BLaER1 treated with 17β-estradiol and CSF1 and Interleukin-3, amounts not matched to agents 10 nM and 100 nM (cell line): ENCODE measurements around the gene TADA3.
A peak's percentile ranks its signal among the peaks of the same experiment; 100 is the strongest.

ENCODE experiments used
- H3K27ac ChIP-seq, 11 experiments: shearing (Covaris generic); formaldehyde crosslinking; 2 replicates each; pipeline ENCODE4 v1.8.1; 2022
- H3K27me3 ChIP-seq, 11 experiments: shearing (Covaris generic); formaldehyde crosslinking; 2 replicates each; pipeline ENCODE4 v1.8.1; 2022
- H3K36me3 ChIP-seq, 11 experiments: shearing (Covaris generic); formaldehyde crosslinking; 2 replicates each; pipeline ENCODE4 v1.8.1; 2022
- H3K4me1 ChIP-seq, 10 experiments: shearing (Covaris generic); formaldehyde crosslinking; 2 replicates each; pipeline ENCODE4 v1.8.1; 2022
- H3K4me2 ChIP-seq, 11 experiments: shearing (Covaris generic); formaldehyde crosslinking; 2 replicates each; pipeline ENCODE4 v1.8.1; 2022
- H3K4me3 ChIP-seq, 10 experiments: shearing (Covaris generic); formaldehyde crosslinking; 2 replicates each; pipeline ENCODE4 v1.8.1; 2022
- H3K9ac ChIP-seq, 11 experiments: shearing (Covaris generic); formaldehyde crosslinking; 2 replicates each; pipeline ENCODE4 v1.8.1; 2022
- H3K9me3 ChIP-seq, 11 experiments: shearing (Covaris generic); formaldehyde crosslinking; replicated peaks in 1 of 11; 2 replicates each; pipeline ENCODE4 v1.8.1; 2022
- H4K20me1 ChIP-seq, 11 experiments: shearing (Covaris generic); formaldehyde crosslinking; 2 replicates each; pipeline ENCODE4 v1.8.1; 2022
- Cebpa-rat ChIP-seq, 11 experiments: shearing (Covaris generic); IDR thresholded peaks; 2 replicates each; pipeline ENCODE4 v1.8.1; 2022

TADA3 gene

DNA sequence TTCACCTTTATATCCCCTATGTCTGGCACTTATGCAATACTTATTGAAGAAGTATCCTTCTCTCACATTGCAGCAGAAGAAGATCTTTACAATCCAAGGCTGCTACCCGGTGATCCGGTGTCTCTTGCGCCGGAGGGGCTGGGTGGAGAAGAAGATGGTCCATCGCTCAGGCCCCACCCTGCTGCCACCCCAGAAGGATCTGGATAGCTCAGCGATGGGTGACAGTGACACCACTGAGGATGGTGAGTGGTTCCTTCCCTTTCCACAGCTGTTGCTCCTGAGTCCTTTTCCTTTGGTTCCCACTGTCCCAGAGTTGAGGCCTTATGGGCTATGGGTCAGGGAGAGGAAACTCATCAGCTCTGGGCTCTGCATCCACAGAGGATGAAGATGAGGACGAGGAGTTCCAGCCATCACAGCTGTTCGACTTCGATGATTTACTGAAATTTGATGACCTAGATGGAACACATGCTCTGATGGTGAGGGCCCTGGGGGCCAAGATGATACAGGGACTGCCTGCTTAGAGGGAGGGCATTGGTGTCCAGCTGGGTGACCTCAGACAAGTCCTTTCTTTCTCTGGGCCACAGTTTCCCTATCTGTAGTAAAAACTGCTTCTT lies 20.7 kb upstream of the TADA3 start:
- peaks cover under 1 to 48% (median 18%) of the 10 kb centered on the region in 11 experiments; a peak in 19 of 22 replicates for H3K36me3 ChIP-seq

DNA sequence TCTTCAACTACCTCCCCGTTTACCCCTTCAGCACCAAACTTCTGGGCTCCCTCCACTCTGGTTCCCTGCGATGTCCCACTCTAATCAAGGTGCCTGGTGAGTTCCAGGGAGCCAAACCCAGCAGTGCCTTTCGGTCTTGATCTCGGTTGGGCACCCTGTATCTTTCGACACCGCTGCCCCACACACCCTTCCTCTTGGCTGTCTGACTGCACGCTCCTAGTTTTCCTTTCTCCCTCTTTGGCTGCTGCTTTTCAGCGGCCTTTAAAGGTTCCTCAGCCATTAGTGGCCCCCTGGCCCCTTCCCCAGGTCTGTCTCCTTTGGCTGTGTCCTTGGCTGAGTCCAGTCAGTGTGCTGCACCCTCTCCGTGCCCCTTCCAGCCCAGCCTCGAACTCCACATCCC lies 18.6 kb upstream of the TADA3 start:
- Histone ChIP-seq H3K9ac (peak overlapping the region in 10 of 11 experiments; percentile 78 to 92 (median 88); a peak in 19 of 22 replicates), H3K4me1 (peaks cover 31 to 51% (median 44%) of the 10 kb centered on the region in 10 experiments), H3K9me3 (no peaks in the 10 kb centered on the region), H3K27ac (peak overlapping the region in 3 of 11 experiments; percentile 71 to 91 (median 91); a peak in 3 of 22 replicates), H4K20me1 (peaks cover 0 to 36% (median 21%) of the 10 kb centered on the region in 11 experiments; a peak in 19 of 22 replicates), H3K27me3 (no peaks in the 10 kb centered on the region), H3K36me3 (peaks cover 22 to 63% (median 38%) of the 10 kb centered on the region in 11 experiments), H3K4me3 (peak overlapping the region in 7 of 10 experiments; percentile 59 to 76 (median 68); a peak in 10 of 20 replicates), H3K4me2 (peak overlapping the region; percentile 84 to 95 (median 91))
- TF ChIP-seq Cebpa-rat (IDR thresholded peaks at IDR 0.05), result no peak

More for the DNA sequence above, 20.7 kb upstream of the TADA3 start:
- Histone ChIP-seq H3K27me3 (no peaks in the 10 kb centered on the region), H3K9ac (no peak overlapping the region), H3K4me1 (peaks cover 25 to 30% (median 27%) of the 10 kb centered on the region in 10 experiments), H3K4me2 (no peak overlapping the region), H3K4me3 (no peak overlapping the region), H3K27ac (no peak overlapping the region), H4K20me1 (peaks cover 0 to 14% (median 4%) of the 10 kb centered on the region in 11 experiments; a peak in 5 of 22 replicates), H3K9me3 (no peaks in the 10 kb centered on the region)
- no peak for TF ChIP-seq Cebpa-rat (IDR thresholded peaks at IDR 0.05)

DNA sequence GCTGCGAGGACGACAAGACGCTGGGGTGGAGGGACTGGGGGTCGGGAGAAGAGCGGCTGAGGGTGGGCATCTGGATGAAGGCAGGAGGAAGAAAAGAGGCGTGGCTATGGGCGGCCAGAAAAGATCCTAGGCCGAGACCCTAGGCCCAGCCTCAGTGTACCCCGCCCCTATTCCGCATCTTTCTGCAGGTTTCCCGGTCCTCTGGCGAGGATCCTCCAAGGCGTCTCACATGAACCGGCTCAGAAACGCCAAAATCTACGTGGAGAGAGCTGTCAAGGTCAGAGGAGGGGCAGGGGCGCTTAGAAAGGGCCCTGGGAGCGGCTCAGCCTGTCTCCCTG lies 18.1 kb upstream of the TADA3 start:
- no peaks in the 10 kb centered on the region for H3K27me3 ChIP-seq
- peak overlapping the region; percentile 59 to 81 (median 69) for H3K4me3 ChIP-seq
- peaks cover 26 to 63% (median 42%) of the 10 kb centered on the region in 11 experiments for H3K36me3 ChIP-seq
- H4K20me1 ChIP-seq, result peaks cover 0 to 40% (median 25%) of the 10 kb centered on the region in 11 experiments; a peak in 19 of 22 replicates
- H3K4me2 ChIP-seq, result peak overlapping the region; percentile 84 to 95 (median 91)
- peaks cover 31 to 55% (median 44%) of the 10 kb centered on the region in 10 experiments for H3K4me1 ChIP-seq
- no peak for TF ChIP-seq Cebpa-rat (IDR thresholded peaks at IDR 0.05)
- peak overlapping the region; percentile 71 to 92 (median 88) for H3K27ac ChIP-seq
- H3K9me3 ChIP-seq, result no peaks in the 10 kb centered on the region
- peak overlapping the region; percentile 78 to 92 (median 87) for H3K9ac ChIP-seq

DNA sequence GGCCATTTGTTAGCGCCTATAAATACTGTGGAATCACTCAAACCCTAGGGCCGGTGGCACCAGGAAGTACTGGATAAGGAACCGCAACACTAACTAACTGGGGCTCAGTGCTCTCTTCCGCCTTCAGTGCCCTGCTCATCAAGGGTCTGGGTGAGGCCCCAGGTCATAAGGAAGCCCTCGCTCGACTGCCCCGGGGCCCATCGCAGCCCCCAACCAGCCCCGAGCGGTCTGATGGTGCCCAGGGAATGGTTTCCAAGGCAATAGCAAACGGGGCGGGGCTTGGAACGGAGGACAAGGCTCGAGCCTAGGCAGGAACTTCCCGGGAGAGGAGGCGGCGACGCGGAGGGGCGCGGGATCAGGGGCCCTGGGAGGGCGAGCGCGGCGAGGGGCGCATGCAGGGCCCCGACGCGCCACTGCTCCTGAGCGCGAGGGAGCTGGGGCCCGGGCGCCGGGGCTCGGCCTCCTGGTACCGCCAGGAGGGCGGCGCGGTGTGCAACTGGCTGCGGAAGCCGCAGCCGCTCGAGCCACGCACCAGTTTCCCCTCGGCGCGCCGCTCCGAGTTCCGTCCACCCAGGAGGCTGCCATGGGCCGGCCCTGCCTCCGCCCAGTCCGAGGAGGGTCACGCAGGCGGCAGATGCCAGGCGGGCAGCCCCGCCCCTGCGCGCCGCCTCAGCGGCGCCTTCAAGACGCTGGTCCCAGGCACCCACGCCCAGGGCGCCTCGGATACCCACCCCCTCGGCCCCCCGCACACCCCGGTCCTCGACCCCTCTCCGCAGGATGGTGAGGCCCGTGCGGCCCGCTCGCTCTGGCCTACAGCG lies 17.6 kb upstream of the TADA3 start, which contains the start of gene TTLL3:
TSS of gene TTLL3 (plus strand) at position 648 of the 818 bp plus-strand sequence. CDS start 400 bp downstream, outside the sequence.
- H3K9ac ChIP-seq, result peak within 1 kb of the TSS; percentile 78 to 92 (median 87)

DNA sequence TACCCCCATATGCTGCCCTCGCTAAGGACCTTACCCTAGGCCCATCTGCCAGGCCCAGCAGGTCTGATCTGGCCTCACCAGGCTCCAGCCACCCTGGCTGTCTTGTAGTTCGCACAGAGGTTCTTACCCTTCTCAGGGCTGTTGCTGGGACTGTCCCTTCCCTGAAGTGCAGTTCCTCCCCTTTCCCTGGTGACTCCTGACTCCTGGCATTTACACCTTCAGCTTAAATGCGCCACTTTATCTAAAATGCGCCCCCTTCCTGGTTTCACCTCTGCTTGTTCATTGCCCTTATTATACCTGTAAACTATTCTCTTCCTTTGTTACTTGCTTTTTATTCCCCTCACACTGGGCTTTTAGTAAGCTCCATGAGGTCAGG lies 17.0 kb upstream of the TADA3 start:
- peak overlapping the region; percentile 84 to 95 (median 91) for H3K4me2 ChIP-seq
- no peak for TF ChIP-seq Cebpa-rat (IDR thresholded peaks at IDR 0.05)
- H3K36me3 ChIP-seq, result peaks cover 38 to 68% (median 54%) of the 10 kb centered on the region in 11 experiments
- no peaks in the 10 kb centered on the region for H3K27me3 ChIP-seq
- peaks cover 31 to 63% (median 44%) of the 10 kb centered on the region in 10 experiments for H3K4me1 ChIP-seq
- H3K9ac ChIP-seq, result peak overlapping the region; percentile 78 to 92 (median 87)
- H3K4me3 ChIP-seq, result peak overlapping the region; percentile 59 to 81 (median 69)
- H3K9me3 ChIP-seq, result no peaks in the 10 kb centered on the region
- peak overlapping the region; percentile 71 to 92 (median 88) for H3K27ac ChIP-seq
- peaks cover 3 to 52% (median 37%) of the 10 kb centered on the region in 11 experiments; a peak in 19 of 22 replicates for H4K20me1 ChIP-seq

More for the DNA sequence above, 17.6 kb upstream of the TADA3 start, which contains the start of gene TTLL3:
- peak within 1 kb of the TSS; percentile 71 to 92 (median 88) for H3K27ac ChIP-seq
- H3K4me3 ChIP-seq, result peak within 1 kb of the TSS; percentile 59 to 81 (median 69)
- peak within 1 kb of the TSS; percentile 84 to 95 (median 91) for H3K4me2 ChIP-seq
- peaks cover 0 to 46% (median 31%) of the 10 kb centered on the region in 11 experiments; a peak in 19 of 22 replicates for H4K20me1 ChIP-seq
- peaks cover 32 to 66% (median 48%) of the 10 kb centered on the region in 11 experiments for H3K36me3 ChIP-seq
- H3K27me3 ChIP-seq, result no peaks in the 10 kb centered on the region
- H3K4me1 ChIP-seq, result peaks cover 31 to 59% (median 44%) of the 10 kb centered on the region in 10 experiments
- H3K9me3 ChIP-seq, result no peaks in the 10 kb centered on the region
- no peak for TF ChIP-seq Cebpa-rat (IDR thresholded peaks at IDR 0.05)

DNA sequence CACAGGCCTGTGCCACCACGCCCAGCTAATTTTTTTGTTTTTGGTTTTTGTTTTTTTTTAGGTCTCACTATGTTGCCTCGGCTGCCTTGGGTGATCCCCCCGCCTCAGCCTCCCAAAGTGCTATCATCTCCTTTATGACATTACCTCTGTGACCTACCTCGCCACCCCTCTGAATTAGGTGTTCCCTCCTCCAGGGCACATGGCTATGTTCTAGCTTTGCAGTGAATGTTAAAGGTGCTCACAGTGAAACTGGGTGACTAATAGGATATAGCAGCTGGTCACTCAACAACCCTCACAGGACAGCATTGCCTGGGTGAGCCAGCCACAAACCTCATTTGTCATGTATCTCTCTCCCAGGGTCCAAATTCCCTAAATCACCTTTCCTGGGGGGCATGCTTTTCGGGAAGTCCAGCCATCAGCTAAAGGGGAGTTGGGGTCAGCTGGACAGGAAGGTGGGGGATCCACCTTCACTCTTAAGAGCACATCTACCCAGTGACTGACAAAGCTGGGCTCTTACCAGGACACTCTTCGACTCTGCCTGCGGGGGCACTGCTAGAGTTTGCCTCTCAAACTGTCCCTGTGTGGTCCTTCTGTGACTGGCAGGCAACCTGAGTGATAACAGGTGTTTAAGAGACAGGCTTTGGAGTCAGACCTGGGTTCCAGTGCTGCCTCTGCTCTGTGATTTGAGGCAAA lies 16.2 kb upstream of the TADA3 start:
- TF ChIP-seq Cebpa-rat (IDR thresholded peaks at IDR 0.05), result no peak
- Histone ChIP-seq H3K9me3 (no peaks in the 10 kb centered on the region), H3K4me2 (peak overlapping the region; percentile 84 to 95 (median 91)), H3K36me3 (peaks cover 45 to 69% (median 55%) of the 10 kb centered on the region in 11 experiments), H3K27me3 (no peaks in the 10 kb centered on the region), H3K27ac (peak overlapping the region in 9 of 11 experiments; percentile 29 to 92 (median 90); a peak in 17 of 22 replicates), H3K4me1 (peaks cover 31 to 71% (median 44%) of the 10 kb centered on the region in 10 experiments), H3K9ac (peak overlapping the region in 10 of 11 experiments; percentile 13 to 92 (median 68); a peak in 12 of 22 replicates), H3K4me3 (0 out of 20 replicates have a peak overlapping the region, but pooled peaks of 1 of the 10 experiments have one; percentile 76), H4K20me1 (peaks cover 3 to 59% (median 43%) of the 10 kb centered on the region in 11 experiments; a peak in 19 of 22 replicates)

DNA sequence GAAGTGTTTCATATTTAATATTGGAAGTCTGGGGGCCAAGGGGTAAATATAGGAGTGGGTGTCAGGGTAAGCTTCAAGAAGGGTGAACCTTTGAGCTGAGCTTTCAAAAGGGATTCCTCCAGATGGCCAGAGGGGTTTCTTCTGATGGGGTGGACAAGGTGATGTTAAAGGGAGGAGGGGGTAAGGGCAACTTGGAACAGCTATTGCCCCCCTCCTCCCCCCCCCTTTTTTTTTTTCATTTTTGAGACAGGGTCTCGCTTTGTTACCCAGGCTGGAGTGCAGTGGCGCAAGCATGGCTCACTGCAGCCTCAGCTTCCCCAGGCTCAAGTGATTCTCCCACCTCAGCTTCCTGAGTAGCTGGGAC lies 15.7 kb upstream of the TADA3 start:
- Histone ChIP-seq H3K36me3 (peaks cover 50 to 69% (median 55%) of the 10 kb centered on the region in 11 experiments), H3K9ac (peak overlapping the region; percentile 0 to 92 (median 27); a peak in 11 of 22 replicates), H3K27me3 (no peaks in the 10 kb centered on the region), H4K20me1 (peaks cover 3 to 65% (median 48%) of the 10 kb centered on the region in 11 experiments; a peak in 19 of 22 replicates), H3K9me3 (no peaks in the 10 kb centered on the region), H3K4me1 (peaks cover 31 to 76% (median 44%) of the 10 kb centered on the region in 10 experiments), H3K4me3 (no peak overlapping the region), H3K4me2 (peak overlapping the region; percentile 9 to 95 (median 90); a peak in 21 of 22 replicates), H3K27ac (peak overlapping the region in 7 of 11 experiments; percentile 10 to 92 (median 88); a peak in 11 of 22 replicates)
- no peak for TF ChIP-seq Cebpa-rat (IDR thresholded peaks at IDR 0.05)
